Left lung (tissue), 10 donors: ENCODE data around the gene GPX4. TPM values are rescaled to one million over a fixed set of nuclear protein-coding genes. Genes with fewer than 3 reads are reported as not detected.
A peak's percentile ranks its signal among the peaks of the same experiment; 100 is the strongest.

Experiments
- ATAC-seq: fragments of 200-7000 bp; cut with Tn5 transposase; one replicate; pipeline ENCODE4 v1.9.1; 2020; ENCODE audit warnings: moderate library complexity
- DNase-seq, 4 donors: peaks; one replicate each; pipeline ENCODE4 v3.0.0-alpha.2; 2013 to 2020
- H3K27ac ChIP-seq, 2 donors: fragments of 200-600 bp; sonication (generic) in 1 of 2; one replicate each; pipeline versions ENCODE4 v1.5.0 to v1.8.0; 2020 to 2021
- H3K27me3 ChIP-seq, 2 donors: fragments of 200-600 bp; sonication (generic) in 1 of 2; one replicate each; pipeline versions ENCODE4 v1.5.0 to v1.8.0; 2020 to 2021
- H3K36me3 ChIP-seq, 2 donors: fragments of 200-600 bp; sonication (generic) in 1 of 2; one replicate each; pipeline versions ENCODE4 v1.5.0 to v1.8.0; 2020 to 2021
- H3K4me1 ChIP-seq, 2 donors: fragments of 200-600 bp; one replicate each; pipeline ENCODE4 v1.8.0; 2021
- H3K4me3 ChIP-seq, 2 donors: fragments of 200-600 bp; sonication (generic) in 1 of 2; one replicate each; pipeline versions ENCODE4 v1.5.0 to v1.8.0; 2020 to 2021; ENCODE audit warnings: mild to moderate bottlenecking in 1 of 2
- H3K9me3 ChIP-seq, 2 donors: fragments of 200-600 bp; sonication (generic) in 1 of 2; one replicate each; pipeline versions ENCODE4 v1.5.0 to v1.8.0; 2020 to 2021
- CTCF ChIP-seq, 2 donors: fragments of 200-600 bp; sonication (generic) in 1 of 2; IDR thresholded peaks; one replicate each; pipeline versions ENCODE4 v1.5.0 to v1.8.0; 2021; ENCODE audit warnings: antibody characterized with exemption in 2 of 2
- intact Hi-C, 2 donors: fragments of 100-400 bp; cut with DNase I; formaldehyde crosslinking; loops; one replicate each; pipeline versions ENCODE4 v1.11.2 to v1.14.2; 2022
- polyA plus RNA-seq, 6 donors: library from polyadenylated mRNA; unstranded; fragments of 120-200 nt; gene quantifications; one replicate each; pipeline ENCODE4 v1.2.1, GENCODE V29; 2013; ENCODE audit not compliant: insufficient read length in 6 of 6
- total RNA-seq, 2 donors: library from RNA; stranded (reverse); fragmentation: NEBNext Ultra II Directional; extraction: Animal tissue kit (Norgen Biotek cat#: 25700); gene quantifications; one replicate each; pipeline ENCODE4 v1.2.1, GENCODE V29; 2021
- donor health status: DM: no; HTN: yes; CAD: no.
- donor health status: DM: no; HTN: no; CAD: no.

The GPX4 gene
- total and polyA plus RNA-seq, 8 donors: 146 to 365 (median 213) TPM

- no peak for TF ChIP-seq CTCF (IDR thresholded peaks at IDR 0.05)
- peaks cover 6 to 89% of the 10 kb centered on the region in 2 donors for H3K4me1 ChIP-seq
- peaks cover 0 to 27% of the 10 kb centered on the region in 2 donors for H3K36me3 ChIP-seq
- ATAC-seq (no peak), DNase-seq (peak in 2 of 4 donors; percentile 68 to 92)
- H3K27ac ChIP-seq: peak overlapping the region; percentile 75 to 92
- H3K27me3 ChIP-seq: peaks cover 10 to 41% of the 10 kb centered on the region in 2 donors
- no peaks in the 10 kb centered on the region for H3K9me3 ChIP-seq
- intact Hi-C loops: no loop called here
- H3K4me3 ChIP-seq: peak overlapping the region; percentile 41 to 85
These were observed 35.5 kb upstream of the GPX4 start for GRCh38 chr19:1068009-1069001.

GRCh38 chr19:1069009-1069779 is 34.6 kb upstream of the GPX4 start:
- H3K27me3 ChIP-seq: peaks cover 10 to 41% of the 10 kb centered on the region in 2 donors
- H3K4me3 ChIP-seq: peak overlapping the region in 1 of 2 donors; percentile 85

GRCh38 chr19:1070576-1070930 is 33.2 kb upstream of the GPX4 start:
- intact Hi-C loops: no loop called here
- DNase-seq: peak in 1 of 4 donors; percentile 59
- TF ChIP-seq CTCF (IDR thresholded peaks at IDR 0.05): no peak
- Histone ChIP-seq H3K36me3 (peaks cover 0 to 42% of the 10 kb centered on the region in 2 donors), H3K4me1 (peaks cover 18 to 89% of the 10 kb centered on the region in 2 donors), H3K9me3 (no peaks in the 10 kb centered on the region), H3K27ac (no peak overlapping the region), H3K4me3 (no peak overlapping the region), H3K27me3 (peaks cover 10 to 41% of the 10 kb centered on the region in 2 donors)
- ATAC-seq: no peak

More at GRCh38 chr19:1069009-1069779, 34.6 kb upstream of the GPX4 start:
- intact Hi-C loops: no loop called here
- Histone ChIP-seq H3K36me3 (peaks cover 0 to 36% of the 10 kb centered on the region in 2 donors), H3K4me1 (peaks cover 9 to 90% of the 10 kb centered on the region in 2 donors), H3K27ac (peak overlapping the region; percentile 55 to 92), H3K9me3 (no peaks in the 10 kb centered on the region)
- peak in 2 of 4 donors; percentile 89 to 95 for DNase-seq
- ATAC-seq: peak; percentile 7
- TF ChIP-seq CTCF (IDR thresholded peaks at IDR 0.05): peak in 1 of 2 donors; percentile 22

GRCh38 chr19:1070931-1071791 is 32.6 kb upstream of the GPX4 start:
- H3K27me3 ChIP-seq: peaks cover 10 to 41% of the 10 kb centered on the region in 2 donors
- H3K36me3 ChIP-seq: peaks cover 0 to 46% of the 10 kb centered on the region in 2 donors
- no peaks in the 10 kb centered on the region for H3K9me3 ChIP-seq
- intact Hi-C loops: no loop called here
- peaks cover 18 to 89% of the 10 kb centered on the region in 2 donors for H3K4me1 ChIP-seq
- TF ChIP-seq CTCF (IDR thresholded peaks at IDR 0.05): no peak
- peak in 1 of 4 donors; percentile 80 for DNase-seq
- no peak for ATAC-seq
- no peak overlapping the region for H3K4me3 ChIP-seq
- no peak overlapping the region for H3K27ac ChIP-seq
